Right lobe of liver (tissue), 4 donors: ENCODE measurements around the gene SCFD2.

Source experiments
- CTCF ChIP-seq, 4 donors: fragments of 200-600 bp in 3 of 4; fragments of 450-650 bp in 1 of 4; IDR thresholded peaks; one replicate each; pipeline versions ENCODE4 v1.5.1 to v1.8.0; 2016 to 2022; ENCODE audit warnings: antibody characterized with exemption in 4 of 4, mild to moderate bottlenecking in 2 of 4
- POLR2A ChIP-seq: fragments of 450-650 bp; IDR thresholded peaks from one replicate; pipeline ENCODE4 v1.6.1; 2017; ENCODE audit warnings: antibody characterized with exemption, mild to moderate bottlenecking
- donor health status: DM: no; HTN: no; CAD: no.
- donor health status: DM: no; HTN: no; CAD: no.
- donor health status: DM: no; HTN: yes; CAD: no.

GRCh38 chr4:52982946-52983340 is 382.9 kb downstream of the SCFD2 start:
- TF ChIP-seq POLR2A, result no peak
- TF ChIP-seq CTCF (IDR thresholded peaks at IDR 0.05), result no peak
